ENCODE results near the gene ATP6AP2.

ATP6AP2 gene

GRCh38 chrX:40542972-40543371, 37.8 kb upstream of the ATP6AP2 start:
- DNase-seq (ENCODE audit: low spot score) = no peak
- no peak for TF ChIP-seq CTCF (IDR thresholded peaks at IDR 0.05; ENCODE audit: extremely low read depth, missing control alignments)

GRCh38 chrX:40543661-40544328, 37.0 kb upstream of the ATP6AP2 start:
- DNase-seq (ENCODE audit: low spot score) = peak; percentile 11
- TF ChIP-seq CTCF (IDR thresholded peaks at IDR 0.05; ENCODE audit: extremely low read depth, missing control alignments) = peak; percentile 36

GRCh38 chrX:40544343-40545266, 36.2 kb upstream of the ATP6AP2 start:
- DNase-seq (ENCODE audit: low spot score) = no peak

GRCh38 chrX:40546870-40547269, 33.9 kb upstream of the ATP6AP2 start:
- no peak for DNase-seq (ENCODE audit: low spot score)
- no peak for TF ChIP-seq CTCF (IDR thresholded peaks at IDR 0.05; ENCODE audit: extremely low read depth, missing control alignments)

More at GRCh38 chrX:40544343-40545266, 36.2 kb upstream of the ATP6AP2 start:
- TF ChIP-seq CTCF (IDR thresholded peaks at IDR 0.05; ENCODE audit: extremely low read depth, missing control alignments) = no peak

- no peak for TF ChIP-seq CTCF (IDR thresholded peaks at IDR 0.05; ENCODE audit: extremely low read depth, missing control alignments)
- DNase-seq (ENCODE audit: low spot score) = no peak
Measured at GRCh38 chrX:40550066-40550465, 30.7 kb upstream of the ATP6AP2 start.

GRCh38 chrX:40552768-40553167, 28.0 kb upstream of the ATP6AP2 start:
- DNase-seq (ENCODE audit: low spot score) = no peak
- no peak for TF ChIP-seq CTCF (IDR thresholded peaks at IDR 0.05; ENCODE audit: extremely low read depth, missing control alignments)

- no peak for DNase-seq (ENCODE audit: low spot score)
- no peak for TF ChIP-seq CTCF (IDR thresholded peaks at IDR 0.05; ENCODE audit: extremely low read depth, missing control alignments)
Measured at GRCh38 chrX:40558590-40558989, 22.2 kb upstream of the ATP6AP2 start.
